CD4-positive, CD25-positive, alpha-beta regulatory T cell (primary cell): ENCODE results near the gene SACM1L. TPM values are rescaled to one million over a fixed set of nuclear protein-coding genes. Genes with fewer than 3 reads are reported as not detected.

Source experiments
- ATAC-seq, 2 donors: fragments of 150-1000 bp; cut with Tn5 transposase; one replicate each; pipeline ENCODE4 v1.10.0; 2021; ENCODE audit warnings: low read depth in 2 of 2, moderate number of reproducible peaks in 2 of 2, moderate library complexity in 1 of 2
- DNase-seq, 3 donors: peaks; one replicate each; pipeline versions ENCODE4 v3.0.0 to v3.0.0-alpha.2; 2012 to 2022; ENCODE audit warnings: mixed read lengths in 1 of 3
- H3K27ac ChIP-seq: one replicate; pipeline ENCODE4 v1.7.0; 2013; ENCODE audit warnings: mild to moderate bottlenecking, low read length; ENCODE audit not compliant: insufficient read depth, poor library complexity, severe bottlenecking
- H3K27me3 ChIP-seq: one replicate; pipeline ENCODE4 v1.7.0; 2013; ENCODE audit warnings: low read length; ENCODE audit not compliant: control insufficient read depth, insufficient read depth
- H3K36me3 ChIP-seq: one replicate; pipeline ENCODE4 v1.7.0; 2013; ENCODE audit warnings: mild to moderate bottlenecking, low read length, moderate library complexity; ENCODE audit not compliant: control insufficient read depth, insufficient read depth
- H3K4me1 ChIP-seq: 2 replicates; pipeline ENCODE4 v1.7.0; 2013; ENCODE audit warnings: mild to moderate bottlenecking, low read length; ENCODE audit not compliant: insufficient read depth, control insufficient read depth, poor library complexity, severe bottlenecking
- H3K4me3 ChIP-seq: one replicate; pipeline ENCODE4 v1.7.0; 2013; ENCODE audit warnings: low read depth, mild to moderate bottlenecking, low read length, moderate library complexity
- H3K9me3 ChIP-seq, 2 experiments: 1 replicate in 1 of 2; 2 replicates in 1 of 2; pipeline ENCODE4 v1.7.0; 2013; ENCODE audit warnings: low read length in 2 of 2, mild to moderate bottlenecking in 1 of 2, moderate library complexity in 1 of 2; ENCODE audit not compliant: control insufficient read depth in 2 of 2
- H3K27ac Mint-ChIP-seq, 3 donors: one replicate each; pipeline ENCODE4 v1.8.0; 2020 to 2022; ENCODE audit warnings: mild to moderate bottlenecking in 3 of 3, mixed read lengths in 3 of 3, moderate library complexity in 2 of 3
- H3K27me3 Mint-ChIP-seq: one replicate; pipeline ENCODE4 v1.8.0; 2022; ENCODE audit warnings: mild to moderate bottlenecking, mixed read lengths
- H3K36me3 Mint-ChIP-seq: one replicate; pipeline ENCODE4 v1.8.0; 2020; ENCODE audit warnings: mixed read lengths
- H3K4me1 Mint-ChIP-seq, 4 donors: one replicate each; pipeline ENCODE4 v1.8.0; 2020 to 2022; ENCODE audit warnings: mixed read lengths in 4 of 4, mild to moderate bottlenecking in 1 of 4
- H3K4me3 Mint-ChIP-seq, 4 donors: one replicate each; pipeline ENCODE4 v1.8.0; 2020 to 2022; ENCODE audit warnings: mild to moderate bottlenecking in 4 of 4, mixed read lengths in 4 of 4, moderate library complexity in 3 of 4
- H3K9me3 Mint-ChIP-seq, 7 donors: one replicate each; pipeline ENCODE4 v1.8.0; 2020 to 2022; ENCODE audit warnings: mixed read lengths in 7 of 7, mild to moderate bottlenecking in 3 of 7, moderate library complexity in 2 of 7
- polyA plus RNA-seq, 4 donors: library from polyadenylated mRNA; unstranded; fragments of 300-500 nt; fragmentation: Illumina TruSeq; gene quantifications; one replicate each; pipeline ENCODE4 v1.2.3, GENCODE V29; 2021
- total RNA-seq: library from RNA; stranded (reverse); gene quantifications from one replicate; pipeline ENCODE4 v1.2.3, GENCODE V29; 2022

Gene SACM1L
- total and polyA plus RNA-seq, 5 donors from 2014 or later = 13.4 to 70.0 (median 19.4) TPM

DNA sequence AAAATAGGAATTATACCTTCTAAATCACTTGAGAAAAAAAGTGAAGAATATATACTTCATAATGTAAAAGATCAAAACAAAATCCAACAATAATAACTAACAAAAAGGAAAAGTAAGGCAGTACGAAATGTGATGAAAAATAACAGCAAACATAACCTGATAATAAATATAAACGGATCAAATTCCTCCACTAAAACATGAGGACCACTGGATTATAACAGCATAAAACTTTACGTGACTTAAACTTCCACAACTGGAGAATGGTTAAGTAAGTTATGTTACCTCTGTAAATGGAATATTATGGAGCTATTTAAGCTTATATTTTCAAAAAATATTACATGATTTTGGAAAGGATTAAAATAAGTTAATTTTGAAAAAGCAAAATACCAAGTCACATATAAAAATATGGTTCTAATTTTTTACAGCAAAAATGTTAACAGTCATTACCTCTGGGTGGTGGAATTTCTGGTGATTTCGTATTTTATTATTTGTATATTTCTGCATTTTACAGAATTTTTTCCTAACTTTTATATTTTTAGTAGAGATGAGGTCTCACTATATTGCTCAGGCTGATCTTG, 100.1 kb downstream of the SACM1L start:
- peaks cover 0 to 19% (median 5%) of the 10 kb centered on the region in 7 donors for H3K9me3 Mint-ChIP-seq
- peaks cover 57% of the 10 kb centered on the region for H3K27me3 Mint-ChIP-seq
- Histone ChIP-seq H3K36me3 (no peaks in the 10 kb centered on the region), H3K27ac (no peak overlapping the region), H3K9me3 (peaks cover 7 to 8% of the 10 kb centered on the region in 2 experiments), H3K4me1 (no peaks in the 10 kb centered on the region), H3K27me3 (peaks cover 20% of the 10 kb centered on the region), H3K4me3 (no peak overlapping the region)
- H3K4me1 Mint-ChIP-seq = no peaks in the 10 kb centered on the region
- no peak for ATAC-seq
- no peaks in the 10 kb centered on the region for H3K36me3 Mint-ChIP-seq
- H3K4me3 Mint-ChIP-seq = no peak overlapping the region
- no peak overlapping the region for H3K27ac Mint-ChIP-seq
- no peak for DNase-seq

DNA sequence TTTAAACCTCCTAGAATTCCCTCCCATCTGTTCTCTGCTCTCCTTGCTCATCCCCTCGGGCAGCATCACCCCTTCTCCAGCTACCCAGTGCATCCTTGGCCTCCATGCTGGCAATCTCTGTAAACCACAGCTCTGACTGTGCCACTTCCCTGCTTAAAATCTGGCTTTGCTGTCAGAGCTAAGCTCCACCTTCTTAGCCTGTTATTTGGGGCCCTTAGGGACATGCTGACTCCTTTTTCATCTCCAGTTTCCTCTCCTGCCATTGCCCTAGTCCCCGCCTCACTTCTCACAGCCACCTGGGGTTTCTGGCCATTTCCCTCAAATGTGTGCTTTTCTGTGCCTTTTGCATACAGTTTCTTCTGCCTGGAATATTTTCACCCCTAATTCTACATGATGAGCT, 101.4 kb downstream of the SACM1L start:
- Mint-ChIP-seq H3K27ac (no peak overlapping the region), H3K36me3 (no peaks in the 10 kb centered on the region), H3K4me3 (no peak overlapping the region), H3K9me3 (peaks cover 0 to 10% (median 3%) of the 10 kb centered on the region in 7 donors), H3K4me1 (peaks cover 0 to 6% (median 4%) of the 10 kb centered on the region in 4 donors), H3K27me3 (peaks cover 60% of the 10 kb centered on the region)
- H3K9me3 ChIP-seq = peaks cover 7 to 8% of the 10 kb centered on the region in 2 experiments
- peaks cover 3% of the 10 kb centered on the region for H3K4me1 ChIP-seq
- no peak overlapping the region for H3K27ac ChIP-seq
- H3K4me3 ChIP-seq = no peak overlapping the region
- no peak for DNase-seq
- no peaks in the 10 kb centered on the region for H3K36me3 ChIP-seq
- peaks cover 32% of the 10 kb centered on the region for H3K27me3 ChIP-seq
- no peak for ATAC-seq

DNA sequence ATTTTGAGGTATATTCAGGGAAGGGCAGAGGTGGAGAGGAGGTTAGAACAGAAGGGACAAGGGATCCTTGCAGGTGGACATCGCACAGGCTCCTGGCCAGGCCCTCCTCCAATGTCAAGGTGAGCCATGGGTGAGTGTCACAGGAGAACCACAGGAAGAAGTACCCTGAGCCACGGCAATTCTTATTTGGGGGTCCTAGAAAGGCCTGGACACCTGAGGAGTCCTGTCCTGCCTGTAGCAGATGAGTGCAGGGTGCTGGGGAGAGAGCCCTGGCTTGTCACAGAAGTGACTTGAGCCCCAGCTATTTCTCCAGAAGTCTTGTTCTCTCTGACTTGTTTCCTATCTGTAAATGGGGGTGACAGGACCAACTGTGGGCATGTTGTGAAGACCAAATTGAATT, 102.8 kb downstream of the SACM1L start:
- Histone ChIP-seq H3K9me3 (peaks cover 7 to 8% of the 10 kb centered on the region in 2 experiments), H3K4me3 (no peak overlapping the region), H3K4me1 (peaks cover 16% of the 10 kb centered on the region), H3K27me3 (peaks cover 37% of the 10 kb centered on the region), H3K36me3 (no peaks in the 10 kb centered on the region), H3K27ac (no peak overlapping the region)
- Mint-ChIP-seq H3K36me3 (no peaks in the 10 kb centered on the region), H3K27ac (no peak overlapping the region), H3K4me3 (no peak overlapping the region), H3K4me1 (peaks cover 0 to 14% (median 6%) of the 10 kb centered on the region in 4 donors), H3K9me3 (peaks cover 0 to 10% (median 3%) of the 10 kb centered on the region in 7 donors), H3K27me3 (peaks cover 70% of the 10 kb centered on the region)
- ATAC-seq = no peak
- DNase-seq = no peak

DNA sequence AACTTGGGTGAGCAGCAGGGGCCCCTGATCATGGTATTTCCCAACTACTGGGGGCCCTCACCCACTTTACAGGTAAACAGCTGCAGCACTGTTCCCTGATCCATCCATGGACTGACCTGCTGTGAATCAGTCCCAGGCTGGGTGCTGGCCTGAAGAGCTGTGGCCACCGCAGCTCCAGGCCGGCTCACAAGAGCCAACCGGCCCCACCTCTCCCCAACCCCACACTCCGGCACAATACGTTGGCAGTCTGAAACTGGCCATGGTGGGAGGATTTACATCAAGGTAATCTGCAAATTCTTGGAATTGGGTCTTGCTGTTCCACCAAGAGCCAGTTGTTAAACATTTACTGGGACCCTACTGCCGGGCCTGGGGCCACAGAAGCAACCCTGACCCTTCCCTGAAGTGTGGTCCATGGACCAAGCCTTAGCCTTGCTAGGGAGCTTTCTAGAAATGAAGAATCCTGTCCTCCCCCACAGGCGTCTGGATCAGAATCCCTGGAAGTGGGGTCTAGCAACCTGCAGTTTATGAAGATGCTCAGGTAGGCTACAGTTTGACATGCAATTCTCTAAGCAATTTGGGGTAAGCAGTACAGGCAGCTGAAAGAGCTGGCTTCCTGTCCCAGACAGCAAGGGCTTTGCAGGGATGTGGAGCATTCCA, 103.4 kb downstream of the SACM1L start:
- Histone ChIP-seq H3K27ac (no peak overlapping the region), H3K36me3 (no peaks in the 10 kb centered on the region), H3K27me3 (peaks cover 37% of the 10 kb centered on the region), H3K4me1 (peaks cover 18% of the 10 kb centered on the region), H3K4me3 (no peak overlapping the region), H3K9me3 (peaks cover 7 to 8% of the 10 kb centered on the region in 2 experiments)
- Mint-ChIP-seq H3K27ac (no peak overlapping the region), H3K4me1 (peaks cover 0 to 17% (median 6%) of the 10 kb centered on the region in 4 donors), H3K9me3 (peaks cover 0 to 10% (median 3%) of the 10 kb centered on the region in 7 donors), H3K27me3 (peaks cover 76% of the 10 kb centered on the region), H3K4me3 (no peak overlapping the region), H3K36me3 (no peaks in the 10 kb centered on the region)
- ATAC-seq = no peak
- DNase-seq = no peak

DNA sequence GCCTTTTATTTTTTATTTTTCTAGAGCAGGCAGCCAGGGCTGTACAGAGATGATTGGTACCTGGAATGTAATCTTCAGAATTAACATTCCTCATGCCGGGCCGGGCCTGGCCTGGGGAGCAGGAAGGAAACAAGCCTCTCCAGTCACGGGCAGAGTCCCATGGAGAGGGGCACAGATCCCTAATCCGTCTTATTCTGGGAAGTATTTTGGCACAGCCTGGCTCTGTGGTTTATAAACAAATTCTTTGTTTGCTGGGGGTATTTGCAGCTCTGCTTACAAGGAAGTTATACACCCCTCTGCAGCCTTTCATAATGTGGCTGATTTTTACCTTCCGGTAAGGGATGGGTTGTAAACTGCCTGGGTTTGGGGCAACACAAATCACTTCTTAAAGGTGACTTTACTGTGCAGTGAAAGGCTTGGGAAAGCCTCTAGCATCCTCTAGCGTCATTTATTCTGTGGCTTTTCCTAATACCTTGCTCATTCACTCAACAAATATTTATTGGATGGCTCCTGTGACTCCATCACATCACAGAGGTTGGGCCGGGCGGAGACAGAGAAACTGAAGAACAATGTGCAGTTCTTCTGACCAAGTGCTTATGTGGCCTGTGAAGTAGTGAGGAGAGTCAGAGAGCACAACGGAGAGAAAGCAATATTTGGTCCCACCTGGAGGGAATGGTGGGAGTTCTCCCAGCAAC, 104.4 kb downstream of the SACM1L start:
- no peaks in the 10 kb centered on the region for H3K36me3 ChIP-seq

DNA sequence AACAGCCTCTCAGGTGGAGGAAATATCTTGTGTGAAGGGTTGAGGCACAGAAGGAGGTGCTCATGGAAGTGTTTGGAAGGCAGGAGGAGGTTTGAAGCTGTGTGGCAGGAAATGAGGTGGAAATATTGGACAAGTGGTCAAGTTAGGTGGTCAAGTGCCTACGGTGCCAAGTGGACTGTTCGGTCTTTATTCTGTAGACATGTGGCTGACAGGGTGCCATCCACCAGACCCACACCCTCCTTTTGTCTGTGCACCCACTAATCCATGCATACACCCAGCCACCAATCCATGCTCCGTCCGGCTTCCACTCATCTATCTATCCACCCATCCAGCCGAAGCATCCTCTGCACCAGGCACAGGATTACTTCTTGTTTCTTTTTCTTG, 105.0 kb downstream of the SACM1L start:
- Histone ChIP-seq H3K4me3 (no peak overlapping the region), H3K9me3 (peaks cover 2 to 7% of the 10 kb centered on the region in 2 experiments), H3K27me3 (peaks cover 43% of the 10 kb centered on the region), H3K4me1 (peaks cover 18% of the 10 kb centered on the region), H3K36me3 (no peaks in the 10 kb centered on the region), H3K27ac (no peak overlapping the region)
- H3K4me1 Mint-ChIP-seq = peaks cover 0 to 17% (median 6%) of the 10 kb centered on the region in 4 donors
- H3K9me3 Mint-ChIP-seq = peaks cover 0 to 8% (median 3%) of the 10 kb centered on the region in 7 donors
- H3K36me3 Mint-ChIP-seq = no peaks in the 10 kb centered on the region
- DNase-seq (no peak), ATAC-seq (no peak)
- no peak overlapping the region for H3K27ac Mint-ChIP-seq
- H3K27me3 Mint-ChIP-seq = peaks cover 84% of the 10 kb centered on the region
- H3K4me3 Mint-ChIP-seq = no peak overlapping the region

More for the DNA sequence above, 104.4 kb downstream of the SACM1L start:
- Histone ChIP-seq H3K27me3 (peaks cover 41% of the 10 kb centered on the region), H3K4me3 (no peak overlapping the region), H3K9me3 (peaks cover 7 to 8% of the 10 kb centered on the region in 2 experiments), H3K4me1 (peaks cover 18% of the 10 kb centered on the region), H3K27ac (no peak overlapping the region)
- peaks cover 84% of the 10 kb centered on the region for H3K27me3 Mint-ChIP-seq
- ATAC-seq (no peak), DNase-seq (no peak)
- H3K4me1 Mint-ChIP-seq = peaks cover 0 to 17% (median 6%) of the 10 kb centered on the region in 4 donors
- no peaks in the 10 kb centered on the region for H3K36me3 Mint-ChIP-seq
- peak overlapping the region in 1 of 3 donors; percentile 50 for H3K27ac Mint-ChIP-seq
- H3K4me3 Mint-ChIP-seq = no peak overlapping the region
- H3K9me3 Mint-ChIP-seq = peaks cover 0 to 10% (median 3%) of the 10 kb centered on the region in 7 donors

DNA sequence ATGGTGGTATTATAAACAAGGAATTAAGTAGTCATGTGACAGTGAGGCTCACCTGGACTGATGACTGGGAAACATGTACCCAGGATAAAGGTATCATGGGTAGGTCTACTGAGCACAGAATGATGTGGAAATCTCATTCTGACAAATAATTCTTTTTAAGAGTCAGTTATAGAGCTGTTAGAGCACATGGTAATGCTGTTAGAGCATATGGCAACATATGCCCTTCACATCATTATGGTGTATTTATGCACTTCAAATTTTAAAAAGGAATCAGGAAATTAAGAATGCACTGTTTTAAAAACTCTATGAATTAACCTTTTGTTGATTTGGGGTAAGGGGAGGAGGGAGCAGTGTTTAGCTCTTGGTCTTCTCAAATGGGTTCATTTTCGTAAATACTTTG, 105.5 kb downstream of the SACM1L start:
- peak overlapping the region in 1 of 4 donors; percentile 52 for H3K4me3 Mint-ChIP-seq
- no peak for ATAC-seq
- H3K27ac Mint-ChIP-seq = no peak overlapping the region
- peaks cover 0 to 17% (median 6%) of the 10 kb centered on the region in 4 donors for H3K4me1 Mint-ChIP-seq
- H3K9me3 Mint-ChIP-seq = peaks cover 0 to 7% (median 3%) of the 10 kb centered on the region in 7 donors
- Histone ChIP-seq H3K4me1 (peaks cover 18% of the 10 kb centered on the region), H3K9me3 (peaks cover 0 to 4% of the 10 kb centered on the region in 2 experiments), H3K36me3 (no peaks in the 10 kb centered on the region), H3K27me3 (peaks cover 48% of the 10 kb centered on the region), H3K27ac (no peak overlapping the region), H3K4me3 (no peak overlapping the region)
- DNase-seq = no peak
- H3K27me3 Mint-ChIP-seq = peaks cover 87% of the 10 kb centered on the region
- H3K36me3 Mint-ChIP-seq = no peaks in the 10 kb centered on the region
